Measurements from ENCODE around the gene SLA2. TPM values are rescaled to one million over a fixed set of nuclear protein-coding genes. Genes with fewer than 3 reads are reported as not detected.

The SLA2 gene
- total RNA-seq, 1 experiment from 2014 or later: not detected

DNA sequence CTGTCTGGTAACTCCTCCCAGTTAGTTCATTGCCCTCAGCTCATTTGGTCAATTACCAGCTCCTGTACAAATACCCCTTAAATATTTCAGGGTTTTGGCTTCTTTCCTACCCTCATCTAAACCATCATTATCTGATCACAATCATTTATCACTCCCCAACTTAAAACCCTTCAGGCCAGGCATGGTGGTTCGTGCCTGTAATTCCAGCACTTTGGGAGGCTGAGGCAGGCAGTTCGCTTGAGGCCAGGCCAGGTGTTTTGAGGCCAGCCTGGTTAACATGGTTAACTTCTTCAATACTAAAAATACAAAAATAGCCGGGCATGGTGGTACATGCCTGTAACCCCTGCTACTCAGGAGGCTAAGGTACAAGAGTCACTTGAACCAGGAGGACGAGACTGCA, 63.2 kb downstream of the SLA2 start:
- Histone ChIP-seq H3K4me3 (ENCODE audit: low read depth, low read length, poor library complexity, severe bottlenecking) (no peak overlapping the region), H3K36me3 (ENCODE audit: insufficient read depth, low read length, poor library complexity, severe bottlenecking) (peaks cover 57% of the 10 kb centered on the region), H3K4me1 (ENCODE audit: insufficient read depth, low read length, poor library complexity, severe bottlenecking) (peaks cover 23% of the 10 kb centered on the region), H3K27ac (ENCODE audit: low read depth, low read length, poor library complexity, severe bottlenecking) (no peak overlapping the region), H3K27me3 (replicated peaks; ENCODE audit: insufficient read depth, low read depth, low read length, poor library complexity) (no peaks in the 10 kb centered on the region), H3K9me3 (ENCODE audit: low read depth, low read length, poor library complexity, severe bottlenecking) (no peaks in the 10 kb centered on the region)
- ChIA-PET CTCF (no interaction called here), POLR2A (ENCODE audit: low non-redundant PET) (no interaction called here)
- intact Hi-C loops (cut with micrococcal nuclease; ENCODE audit: unreplicated experiment): no loop called here
- TF ChIP-seq, protein P1, sequence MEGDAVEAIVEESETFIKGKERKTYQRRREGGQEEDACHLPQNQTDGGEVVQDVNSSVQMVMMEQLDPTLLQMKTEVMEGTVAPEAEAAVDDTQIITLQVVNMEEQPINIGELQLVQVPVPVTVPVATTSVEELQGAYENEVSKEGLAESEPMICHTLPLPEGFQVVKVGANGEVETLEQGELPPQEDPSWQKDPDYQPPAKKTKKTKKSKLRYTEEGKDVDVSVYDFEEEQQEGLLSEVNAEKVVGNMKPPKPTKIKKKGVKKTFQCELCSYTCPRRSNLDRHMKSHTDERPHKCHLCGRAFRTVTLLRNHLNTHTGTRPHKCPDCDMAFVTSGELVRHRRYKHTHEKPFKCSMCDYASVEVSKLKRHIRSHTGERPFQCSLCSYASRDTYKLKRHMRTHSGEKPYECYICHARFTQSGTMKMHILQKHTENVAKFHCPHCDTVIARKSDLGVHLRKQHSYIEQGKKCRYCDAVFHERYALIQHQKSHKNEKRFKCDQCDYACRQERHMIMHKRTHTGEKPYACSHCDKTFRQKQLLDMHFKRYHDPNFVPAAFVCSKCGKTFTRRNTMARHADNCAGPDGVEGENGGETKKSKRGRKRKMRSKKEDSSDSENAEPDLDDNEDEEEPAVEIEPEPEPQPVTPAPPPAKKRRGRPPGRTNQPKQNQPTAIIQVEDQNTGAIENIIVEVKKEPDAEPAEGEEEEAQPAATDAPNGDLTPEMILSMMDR (conservative IDR thresholded peaks at IDR 0.05; ENCODE audit: low read depth, low read length): no peak
- TF ChIP-seq EZH2 (IDR thresholded peaks at IDR 0.05; ENCODE audit: borderline replicate concordance, low read depth, low read length, poor library complexity, severe bottlenecking): no peak
- BruUV-seq (replicated peaks): no TSS peak
- DNase-seq (ENCODE audit: low spot score): no peak

DNA sequence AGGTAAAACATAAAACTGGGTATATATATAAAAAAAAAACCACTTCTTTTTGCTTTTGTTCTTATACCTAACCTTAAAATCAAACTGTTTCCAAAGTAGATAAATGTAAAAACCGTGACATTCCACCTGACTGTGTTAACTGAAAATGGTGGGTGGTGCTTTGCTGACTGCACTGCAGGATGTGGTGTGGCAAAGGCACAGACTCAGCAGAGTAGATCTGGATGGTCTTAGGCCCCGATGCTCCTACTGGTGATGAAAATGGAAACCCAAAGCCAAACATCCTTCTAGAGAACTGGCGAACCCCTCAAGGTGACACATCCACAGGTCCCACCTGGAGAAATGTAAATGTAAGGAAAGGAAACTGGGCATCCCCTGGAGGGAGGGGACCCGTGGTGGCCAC, 63.7 kb downstream of the SLA2 start:
- TF ChIP-seq EZH2 (IDR thresholded peaks at IDR 0.05; ENCODE audit: borderline replicate concordance, low read depth, low read length, poor library complexity, severe bottlenecking): no peak
- Histone ChIP-seq H3K27me3 (replicated peaks; ENCODE audit: insufficient read depth, low read depth, low read length, poor library complexity) (no peaks in the 10 kb centered on the region), H3K4me1 (ENCODE audit: insufficient read depth, low read length, poor library complexity, severe bottlenecking) (peaks cover 23% of the 10 kb centered on the region), H3K27ac (ENCODE audit: low read depth, low read length, poor library complexity, severe bottlenecking) (no peak overlapping the region), H3K4me3 (ENCODE audit: low read depth, low read length, poor library complexity, severe bottlenecking) (no peak overlapping the region), H3K9me3 (ENCODE audit: low read depth, low read length, poor library complexity, severe bottlenecking) (no peaks in the 10 kb centered on the region), H3K36me3 (ENCODE audit: insufficient read depth, low read length, poor library complexity, severe bottlenecking) (peaks cover 53% of the 10 kb centered on the region)
- TSS peak; percentile 20 for BruUV-seq (replicated peaks)
- ChIA-PET CTCF (no interaction called here), POLR2A (ENCODE audit: low non-redundant PET) (no interaction called here)
- DNase-seq (ENCODE audit: low spot score): no peak
- intact Hi-C loops (cut with micrococcal nuclease; ENCODE audit: unreplicated experiment): no loop called here

DNA sequence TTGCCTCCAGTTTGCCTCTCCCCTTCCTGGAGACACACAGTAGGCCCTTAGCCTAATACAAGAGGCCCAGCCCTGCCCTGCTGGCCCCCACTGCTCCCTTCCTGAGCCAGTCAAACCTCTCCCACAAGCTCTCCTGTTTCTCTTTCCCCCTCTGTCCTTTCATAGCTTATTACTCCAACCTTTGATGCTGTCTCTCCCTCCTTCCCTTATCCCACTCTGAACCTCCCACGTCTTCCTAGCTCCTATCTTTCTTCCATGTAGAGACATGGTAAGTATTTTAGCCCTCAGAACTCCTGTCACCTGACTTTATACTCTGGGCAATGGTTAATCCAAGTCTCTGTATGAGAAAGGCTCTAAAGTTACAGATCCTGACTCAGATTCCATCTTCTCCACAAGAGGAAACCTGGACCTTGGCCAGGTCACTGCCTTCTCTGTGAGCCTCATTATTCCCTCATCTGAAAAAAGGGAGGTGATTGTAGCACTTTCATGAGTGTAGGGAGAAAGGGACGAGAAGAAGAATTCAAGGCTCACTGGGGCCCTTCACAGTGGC, 65.9 kb downstream of the SLA2 start:
- Histone ChIP-seq H3K27ac (ENCODE audit: low read depth, low read length, poor library complexity, severe bottlenecking) (no peak overlapping the region), H3K4me1 (ENCODE audit: insufficient read depth, low read length, poor library complexity, severe bottlenecking) (peaks cover 26% of the 10 kb centered on the region), H3K27me3 (replicated peaks; ENCODE audit: insufficient read depth, low read depth, low read length, poor library complexity) (no peaks in the 10 kb centered on the region), H3K4me3 (ENCODE audit: low read depth, low read length, poor library complexity, severe bottlenecking) (no peak overlapping the region), H3K36me3 (ENCODE audit: insufficient read depth, low read length, poor library complexity, severe bottlenecking) (peaks cover 48% of the 10 kb centered on the region), H3K9me3 (ENCODE audit: low read depth, low read length, poor library complexity, severe bottlenecking) (no peaks in the 10 kb centered on the region)
- no peak for TF ChIP-seq EZH2 (IDR thresholded peaks at IDR 0.05; ENCODE audit: borderline replicate concordance, low read depth, low read length, poor library complexity, severe bottlenecking)
- POLR2A ChIA-PET (ENCODE audit: low non-redundant PET): no interaction called here
- intact Hi-C loops (cut with micrococcal nuclease; ENCODE audit: unreplicated experiment): no loop called here
- CTCF ChIA-PET: no interaction called here
- no TSS peak for BruUV-seq (replicated peaks)
- no peak for DNase-seq (ENCODE audit: low spot score)

DNA sequence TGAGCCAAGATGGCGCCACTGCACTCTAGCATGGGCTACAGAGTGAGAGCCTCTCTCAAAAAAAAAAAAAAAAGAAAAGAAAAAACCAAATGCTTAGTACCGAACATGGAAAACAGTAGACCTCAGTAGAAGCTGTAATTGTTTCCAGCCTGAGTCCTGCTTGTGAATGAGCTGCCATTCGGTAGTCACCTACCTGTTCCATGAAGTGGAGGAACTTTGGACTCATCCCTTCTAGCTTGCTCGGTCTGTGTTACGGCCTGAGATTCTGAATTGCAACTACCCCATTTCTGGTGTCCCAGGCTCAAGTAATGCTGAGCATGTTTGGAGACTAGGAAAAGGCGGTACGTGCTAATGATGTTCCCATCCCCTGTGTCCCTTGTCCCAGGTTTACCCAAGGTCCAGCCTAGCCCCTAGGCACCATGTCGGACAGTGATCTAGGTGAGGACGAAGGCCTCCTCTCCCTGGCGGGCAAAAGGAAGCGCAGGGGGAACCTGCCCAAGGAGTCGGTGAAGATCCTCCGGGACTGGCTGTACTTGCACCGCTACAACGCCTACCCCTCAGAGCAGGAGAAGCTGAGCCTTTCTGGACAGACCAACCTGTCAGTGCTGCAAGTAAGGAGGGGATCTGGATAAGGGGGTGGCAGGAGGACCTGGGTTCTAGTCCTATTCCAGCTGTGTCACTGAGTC, 67.5 kb downstream of the SLA2 start:
- H3K27me3 ChIP-seq (replicated peaks; ENCODE audit: insufficient read depth, low read depth, low read length, poor library complexity): no peaks in the 10 kb centered on the region
- CTCF ChIA-PET: no interaction called here

More for the DNA sequence above, 67.5 kb downstream of the SLA2 start:
- H3K27ac ChIP-seq (ENCODE audit: low read depth, low read length, poor library complexity, severe bottlenecking): peak overlapping the region; percentile 37
- no peak for DNase-seq (ENCODE audit: low spot score)
- BruUV-seq (replicated peaks): no TSS peak
- TF ChIP-seq EZH2 (IDR thresholded peaks at IDR 0.05; ENCODE audit: borderline replicate concordance, low read depth, low read length, poor library complexity, severe bottlenecking): no peak
- TF ChIP-seq, protein P1 (conservative IDR thresholded peaks at IDR 0.05; ENCODE audit: low read depth, low read length): no peak
- no peaks in the 10 kb centered on the region for H3K9me3 ChIP-seq (ENCODE audit: low read depth, low read length, poor library complexity, severe bottlenecking)
- peaks cover 14% of the 10 kb centered on the region for H3K4me1 ChIP-seq (ENCODE audit: insufficient read depth, low read length, poor library complexity, severe bottlenecking)
- POLR2A ChIA-PET (ENCODE audit: low non-redundant PET): no interaction called here
- H3K36me3 ChIP-seq (ENCODE audit: insufficient read depth, low read length, poor library complexity, severe bottlenecking): peaks cover 44% of the 10 kb centered on the region
- H3K4me3 ChIP-seq (ENCODE audit: low read depth, low read length, poor library complexity, severe bottlenecking): no peak overlapping the region
- intact Hi-C loops (cut with micrococcal nuclease; ENCODE audit: unreplicated experiment): no loop called here

Measured in A673 (cell line).